Subcutaneous preadipocyte (primary cell): ENCODE data around the gene PATE3. TPM values are rescaled to one million over a fixed set of nuclear protein-coding genes. Genes with fewer than 3 reads are reported as not detected.

Source experiments
- total RNA-seq: library from RNA; depleted of rRNA; stranded (reverse); fragments of >200 nt; gene quantifications from 2 replicates; pipeline ENCODE4 v1.2.3, GENCODE V29; 2012

The PATE3 gene
- not detected in 2 replicates for total RNA-seq

GRCh38 chr11:125787827-125788226, at the start of gene PATE3:
TSS of gene PATE3 (plus strand) at chr11:125788127. CDS start at chr11:125788152, 25 bp downstream.

GRCh38 chr11:125745979-125746378, 41.9 kb upstream of the PATE3 start, which contains the start of gene PATE1:
TSS of gene PATE1 (plus strand) at chr11:125746279. CDS start at chr11:125746305, 26 bp downstream.

GRCh38 chr11:125778728-125779127, 9.2 kb upstream of the PATE3 start, which contains the start of gene PATE2:
TSS of gene PATE2 (minus strand) at chr11:125778828. CDS start at chr11:125778773, 55 bp downstream.

GRCh38 chr11:125833016-125833415, 45.1 kb downstream of the PATE3 start, which contains the start of gene PATE4:
TSS of gene PATE4 (plus strand) at chr11:125833316. CDS start at chr11:125833360, 44 bp downstream.

Other genes with a start within 250 kb of the PATE3 start
- gene EI24, start 218.7 kb upstream of the PATE3 start, total RNA-seq: 90.4 and 106 TPM in 2 replicates
- 219 and 293 TPM in 2 replicates for gene STT3A, start 195.3 kb upstream of the PATE3 start, total RNA-seq
- gene CHEK1, start 163.0 kb upstream of the PATE3 start, total RNA-seq: 36.0 and 45.9 TPM in 2 replicates
- not detected in 2 replicates for gene ACRV1, start 107.3 kb upstream of the PATE3 start, total RNA-seq
- gene PATE1, start 41.8 kb upstream of the PATE3 start, total RNA-seq: not detected in 2 replicates
- 0.20 and 0.37 TPM in 2 replicates for gene PATE2, start 9.3 kb upstream of the PATE3 start, total RNA-seq
- not detected in 2 replicates for gene PATE4, start 45.2 kb downstream of the PATE3 start, total RNA-seq
- 11.0 and 12.5 TPM in 2 replicates for gene HYLS1, start 99.5 kb downstream of the PATE3 start, total RNA-seq
- 11.4 and 11.7 TPM in 2 replicates for gene PUS3, start 115.1 kb downstream of the PATE3 start, total RNA-seq
- gene DDX25, start 116.4 kb downstream of the PATE3 start, total RNA-seq: not detected in 2 replicates
- not detected in 2 replicates for gene VSIG10L2, start 157.9 kb downstream of the PATE3 start, total RNA-seq